K562 (cell line): ENCODE measurements around the gene SOX6. TPM values are rescaled to one million over a fixed set of nuclear protein-coding genes. Genes with fewer than 3 reads are reported as not detected.

Experiments used
- ATAC-seq: fragments of 200-7000 bp; cut with Tn5 transposase; 3 replicates; pipeline ENCODE4 v1.9.1; 2020; ENCODE audit warnings: moderate library complexity
- BruUV-seq: library from RNA; stranded (reverse); fragments of 400-500 nt; replicated peaks from 2 replicates; lab custom pipeline; 2021; lab: Mats Ljungman, UMichigan
- CTCF ChIA-PET: fragments of 300-600 bp; formaldehyde crosslinking; extraction: SDS; loops from one replicate; lab custom pipeline; 2021; ENCODE audit warnings: low intra/inter-chr PET ratio; lab: Yijun Ruan, JAX
- POLR2A ChIA-PET: fragments of 300-600, 350-650 bp; sonication (Branson Sonifier 250); formaldehyde crosslinking; extraction: SDS; loops from one replicate; lab custom pipeline; 2021; ENCODE audit warnings: antibody characterized with exemption, inconsistent platforms; lab: Yijun Ruan, JAX
- DNase-seq, 4 experiments: peaks; one replicate each; pipeline versions ENCODE4 v3.0.0 to v3.0.0-alpha.2; 2011 to 2018; ENCODE audit warnings: low spot score in 3 of 4, mixed read lengths in 3 of 4; ENCODE audit errors: extremely low read depth in 1 of 4
- FAIRE-seq: peaks from 2 replicates; lab custom pipeline; 2011; peaks lifted over from hg19 to GRCh38; lab: Jason Lieb, UNC
- H2AFZ ChIP-seq: 2 replicates; pipeline ENCODE4 v1.6.0; 2011; ENCODE audit warnings: low read depth, low read length, control low read depth, inconsistent platforms
- H3K27ac ChIP-seq: fragments of 200-600 bp; 3 replicates; pipeline ENCODE4 v1.8.0; 2011; ENCODE audit warnings: low read depth, mild to moderate bottlenecking, control low read depth, inconsistent platforms, low read length, moderate library complexity, mixed read lengths; ENCODE audit errors: extremely low read depth
- H3K27me3 ChIP-seq, 2 experiments: fragments of 300-600 bp in 1 of 2; 2 replicates in 1 of 2; 3 replicates in 1 of 2; pipeline versions ENCODE4 v1.6.0 to v1.8.0; 2011; ENCODE audit warnings: inconsistent platforms in 2 of 2, low read length in 2 of 2, mild to moderate bottlenecking in 1 of 2, mixed read lengths in 1 of 2, moderate library complexity in 1 of 2; ENCODE audit not compliant: control insufficient read depth in 2 of 2, insufficient read depth in 2 of 2
- H3K36me3 ChIP-seq: fragments of 300-600 bp; 3 replicates; pipeline ENCODE4 v1.8.0; 2011; ENCODE audit warnings: mild to moderate bottlenecking, low read length, inconsistent platforms; ENCODE audit not compliant: control insufficient read depth, insufficient read depth
- H3K4me1 ChIP-seq, 2 experiments: fragments of 200-600 bp in 1 of 2; replicated peaks in 1 of 2; 2 replicates in 1 of 2; 3 replicates in 1 of 2; pipeline versions ENCODE4 v1.5.1 to v1.8.0; 2011; ENCODE audit warnings: inconsistent platforms in 2 of 2, low read length in 2 of 2, mild to moderate bottlenecking in 1 of 2, mixed read lengths in 1 of 2, moderate library complexity in 1 of 2; ENCODE audit not compliant: control insufficient read depth in 2 of 2, insufficient read depth in 2 of 2
- H3K4me2 ChIP-seq: 2 replicates; pipeline ENCODE4 v1.6.1; 2011; ENCODE audit warnings: low read length, control low read depth, inconsistent platforms, mixed read lengths; ENCODE audit not compliant: insufficient read depth
- H3K4me3 ChIP-seq: fragments of 200-600 bp; sonication (generic), shearing (Covaris generic); 2 replicates; pipeline ENCODE4 v1.5.1; 2016; ENCODE audit warnings: control low read depth, inconsistent platforms
- H3K79me2 ChIP-seq: fragments of 200-600 bp; 3 replicates; pipeline ENCODE4 v1.8.0; 2011; ENCODE audit warnings: low read length, inconsistent platforms; ENCODE audit not compliant: control insufficient read depth, insufficient read depth
- H3K9ac ChIP-seq, 2 experiments: 2 replicates each; pipeline versions ENCODE4 v1.6.0 to v1.6.1; 2011; ENCODE audit warnings: low read depth in 2 of 2, low read length in 2 of 2, control low read depth in 1 of 2, inconsistent platforms in 1 of 2, mild to moderate bottlenecking in 1 of 2, mixed read lengths in 1 of 2; ENCODE audit not compliant: insufficient read depth in 1 of 2
- H3K9me1 ChIP-seq: one replicate; pipeline ENCODE4 v1.6.0; 2011; ENCODE audit warnings: inconsistent platforms, mild to moderate bottlenecking, low read length, moderate library complexity; ENCODE audit not compliant: control insufficient read depth, insufficient read depth
- H3K9me3 ChIP-seq: replicated peaks from 2 replicates; pipeline ENCODE4 v1.5.1; 2011; ENCODE audit warnings: low read depth, low read length, inconsistent platforms; ENCODE audit not compliant: control insufficient read depth, insufficient read depth
- H4K20me1 ChIP-seq: replicated peaks from 2 replicates; pipeline ENCODE4 v1.6.1; 2011; ENCODE audit warnings: low read length, inconsistent platforms, mixed read lengths; ENCODE audit not compliant: control insufficient read depth, insufficient read depth
- ASH1L ChIP-seq: fragments of 450-650 bp; IDR thresholded peaks from 2 replicates; pipeline ENCODE4 v1.6.1; 2018; ENCODE audit warnings: borderline replicate concordance, mild to moderate bottlenecking, low read depth; ENCODE audit not compliant: partially characterized antibody
- DIDO1 ChIP-seq: fragments of 450-650 bp; IDR thresholded peaks from 2 replicates; pipeline ENCODE4 v1.6.1; 2016; ENCODE audit warnings: low read depth, missing biosample characterization, missing genetic modification characterization
- ETV1 ChIP-seq: fragments of 450-650 bp; conservative IDR thresholded peaks from 2 replicates; pipeline ENCODE4 v1.6.1; 2016; ENCODE audit warnings: missing genetic modification characterization, control low read depth, low read depth, missing compliant biosample characterization
- MYC ChIP-seq, 2 experiments: fragments of 250-450 bp in 1 of 2; sonication (Bioruptor Pico) in 1 of 2; IDR thresholded peaks; 2 replicates each; pipeline versions ENCODE4 v1.5.1 to v1.6.1; 2012 to 2021; ENCODE audit warnings: low read depth in 2 of 2, borderline replicate concordance in 1 of 2, improper control_type of control experiment in 1 of 2, low read length in 1 of 2, mild to moderate bottlenecking in 1 of 2, moderate library complexity in 1 of 2
- RBM34 ChIP-seq: fragments of 200-400 bp; formaldehyde crosslinking; IDR thresholded peaks from 2 replicates; pipeline ENCODE4 v1.6.1; 2018; ENCODE audit warnings: low read length, borderline replicate concordance; ENCODE audit not compliant: insufficient read depth
- RREB1 ChIP-seq: fragments of 250-450 bp; sonication (Bioruptor Pico); IDR thresholded peaks from 2 replicates; pipeline ENCODE4 v1.4.0; 2020
- ZNF398 ChIP-seq: fragments of 250-450 bp; sonication (Bioruptor Pico); IDR thresholded peaks from 2 replicates; pipeline ENCODE4 v1.8.0; 2021; ENCODE audit warnings: moderate library complexity, mild to moderate bottlenecking, inconsistent platforms
- ZNF512 ChIP-seq: IDR thresholded peaks from 2 replicates; pipeline ENCODE4 v1.6.1; 2016; ENCODE audit warnings: missing genetic modification characterization, missing compliant biosample characterization
- ZNF764 ChIP-seq: fragments of 250-450 bp; sonication (Bioruptor Pico); IDR thresholded peaks from 2 replicates; pipeline ENCODE4 v1.4.0; 2020; ENCODE audit warnings: low read depth, mild to moderate bottlenecking, moderate library complexity
- ZNF766 ChIP-seq: fragments of 200-800 bp; sonication (Bioruptor generic); conservative IDR thresholded peaks from 2 replicates; pipeline ENCODE4 v1.6.1; 2016; ENCODE audit warnings: missing genetic modification characterization, missing compliant biosample characterization
- WGBS: fragments of 100-300 bp; shearing (Covaris generic); methylation state at CpG from one replicate; pipeline ENCODE4 v1.1.6; 2016; ENCODE audit warnings: low coverage, mixed read lengths; ENCODE audit not compliant: insufficient coverage; ENCODE audit errors: missing lambda C conversion rate; 5-methylcytosine and 5-hydroxymethylcytosine counted together
- in situ Hi-C: fragments of 300-500 bp; cut with MboI; formaldehyde crosslinking; loops from 4 replicates; pipeline ENCODE4 v1.15.0; 2018; ENCODE audit warnings: inconsistent platforms, mixed read lengths
- intact Hi-C: fragments of 100-400 bp; cut with micrococcal nuclease; formaldehyde crosslinking; loops from 2 replicates; pipeline ENCODE4 v1.14.2; 2022
- polyA plus RNA-seq, 8 experiments: library from polyadenylated mRNA; depleted of rRNA in 4 of 8; stranded (reverse) in 5 of 8; unstranded in 3 of 8; fragments of >200 nt; fragmentation: Nextera tagmentation in 2 of 8; fragmentation: Illumina TruSeq in 1 of 8; extraction: Ambion mirVana in 2 of 8; extraction: Trizol in 1 of 8; gene quantifications; 2 replicates each; pipeline versions ENCODE4 v1.2.1 to v1.2.3, GENCODE V29; 2011 to 2014; ENCODE audit warnings: inconsistent platforms in 1 of 8, missing spikeins in 1 of 8
- total RNA-seq, 7 experiments: library from RNA; depleted of rRNA in 6 of 7; stranded (reverse); fragments of >200 nt in 6 of 7; fragmentation: Illumina TruSeq in 2 of 7; extraction: Trizol in 2 of 7; gene quantifications; 2 replicates each; pipeline versions ENCODE4 v1.2.1 to v1.2.3, GENCODE V29; 2011 to 2021; ENCODE audit warnings: low replicate concordance in 1 of 7

Gene SOX6
- total and polyA plus RNA-seq, 9 of the 15 experiments (the other 6 are each of a cell fraction or from before 2014, with no cell fraction given): 0.89 to 8.7 (median 5.7) TPM

GRCh38 chr11:15958910-15959309, 397.4 kb downstream of the SOX6 start:
- no peaks in the 10 kb centered on the region for H3K9me1 ChIP-seq
- ATAC-seq (no peak), FAIRE-seq (no peak), DNase-seq (no peak)
- in situ Hi-C loops: no loop called here
- H3K79me2 ChIP-seq: no peaks in the 10 kb centered on the region
- no peak for TF ChIP-seq ZNF766 (CRISPR knock-in tag)
- no peak for TF ChIP-seq ASH1L
- no peak for TF ChIP-seq RBM34
- TF ChIP-seq ZNF764 (CRISPR knock-in tag): no peak
- TF ChIP-seq RREB1 (CRISPR knock-in tag): no peak
- TF ChIP-seq MYC (IDR thresholded peaks at IDR 0.05; ENCODE audit: low read depth, low read length): no peak
- TF ChIP-seq MYC (CRISPR knock-in tag; IDR thresholded peaks at IDR 0.05; ENCODE audit: borderline replicate concordance, low read depth): no peak
- TF ChIP-seq ZNF512: no peak
- no peak for TF ChIP-seq DIDO1
- TF ChIP-seq ZNF398 (CRISPR knock-in tag): no peak
- TF ChIP-seq ETV1 (tag): no peak
- H3K4me2 ChIP-seq: no peak overlapping the region
- H3K9ac ChIP-seq: no peak overlapping the region
- intact Hi-C loops: no loop called here
- no peaks in the 10 kb centered on the region for H4K20me1 ChIP-seq
- no peaks in the 10 kb centered on the region for H3K27me3 ChIP-seq
- no peak overlapping the region for H3K4me3 ChIP-seq
- ChIA-PET CTCF (no interaction called here), POLR2A (interaction anchor here (2.2 kb wide), 1 partner anchor 10 kb away, joined by 6 read pairs; no protein-coding TSS in a partner anchor)
- BruUV-seq: no TSS peak
- no peaks in the 10 kb centered on the region for H3K36me3 ChIP-seq
- WGBS: 0% methylated on average over 1 of the region's 1 CpG
- H3K9me3 ChIP-seq: no peaks in the 10 kb centered on the region; the same call in 1 of the 2 replicates
- no peaks in the 10 kb centered on the region; a peak in 1 of 5 replicates for H3K4me1 ChIP-seq
- no peak overlapping the region for H3K27ac ChIP-seq
- H2AFZ ChIP-seq: no peak overlapping the region
